Measurements from ENCODE around the gene ERCC6.

- TF ChIP-seq POLR2A (IDR thresholded peaks at IDR 0.05; ENCODE audit: extremely low read depth, insufficient read length) (no peak), CTCF (IDR thresholded peaks at IDR 0.05; ENCODE audit: low read depth, low read length) (no peak)
Observed at GRCh38 chr10:49564461-49565009, 25.6 kb upstream of the ERCC6 start.
